ENCODE results near the gene NRCAM. TPM values are rescaled to one million over a fixed set of nuclear protein-coding genes. Genes with fewer than 3 reads are reported as not detected.

Gene NRCAM
- total RNA-seq, 1 donor from 2014 or later, result 2.0 TPM

- intact Hi-C loops (cut with DNase I), result no loop called here
- no peak for ATAC-seq
These were observed 250.9 kb downstream of the NRCAM start for GRCh38 chr7:108205311-108205710.

GRCh38 chr7:108204281-108204796, 251.9 kb downstream of the NRCAM start:
- DNase-seq, result no peak
- intact Hi-C loops (cut with DNase I), result no loop called here
- Histone ChIP-seq H3K27me3 (no peaks in the 10 kb centered on the region), H3K36me3 (no peaks in the 10 kb centered on the region), H3K4me3 (no peak overlapping the region), H3K27ac (no peak overlapping the region), H3K9me3 (no peaks in the 10 kb centered on the region), H3K4me1 (no peaks in the 10 kb centered on the region)
- TF ChIP-seq, protein P1, sequence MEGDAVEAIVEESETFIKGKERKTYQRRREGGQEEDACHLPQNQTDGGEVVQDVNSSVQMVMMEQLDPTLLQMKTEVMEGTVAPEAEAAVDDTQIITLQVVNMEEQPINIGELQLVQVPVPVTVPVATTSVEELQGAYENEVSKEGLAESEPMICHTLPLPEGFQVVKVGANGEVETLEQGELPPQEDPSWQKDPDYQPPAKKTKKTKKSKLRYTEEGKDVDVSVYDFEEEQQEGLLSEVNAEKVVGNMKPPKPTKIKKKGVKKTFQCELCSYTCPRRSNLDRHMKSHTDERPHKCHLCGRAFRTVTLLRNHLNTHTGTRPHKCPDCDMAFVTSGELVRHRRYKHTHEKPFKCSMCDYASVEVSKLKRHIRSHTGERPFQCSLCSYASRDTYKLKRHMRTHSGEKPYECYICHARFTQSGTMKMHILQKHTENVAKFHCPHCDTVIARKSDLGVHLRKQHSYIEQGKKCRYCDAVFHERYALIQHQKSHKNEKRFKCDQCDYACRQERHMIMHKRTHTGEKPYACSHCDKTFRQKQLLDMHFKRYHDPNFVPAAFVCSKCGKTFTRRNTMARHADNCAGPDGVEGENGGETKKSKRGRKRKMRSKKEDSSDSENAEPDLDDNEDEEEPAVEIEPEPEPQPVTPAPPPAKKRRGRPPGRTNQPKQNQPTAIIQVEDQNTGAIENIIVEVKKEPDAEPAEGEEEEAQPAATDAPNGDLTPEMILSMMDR (IDR thresholded peaks at IDR 0.05), result no peak
- peak; percentile 34 for ATAC-seq

More at GRCh38 chr7:108205311-108205710, 250.9 kb downstream of the NRCAM start:
- H3K9me3 ChIP-seq, result no peaks in the 10 kb centered on the region
- DNase-seq, result no peak
- TF ChIP-seq, protein P1 (IDR thresholded peaks at IDR 0.05), result no peak
- no peak overlapping the region for H3K27ac ChIP-seq
- no peaks in the 10 kb centered on the region for H3K27me3 ChIP-seq
- H3K36me3 ChIP-seq, result no peaks in the 10 kb centered on the region
- no peak overlapping the region for H3K4me3 ChIP-seq
- H3K4me1 ChIP-seq, result no peaks in the 10 kb centered on the region

- H3K4me3 ChIP-seq, result no peak overlapping the region
- no peak for DNase-seq
- H3K4me1 ChIP-seq, result no peaks in the 10 kb centered on the region
- no peaks in the 10 kb centered on the region for H3K9me3 ChIP-seq
- peak; percentile 43 for ATAC-seq
- H3K27ac ChIP-seq, result no peak overlapping the region
- intact Hi-C loops (cut with DNase I), result no loop called here
- no peaks in the 10 kb centered on the region for H3K36me3 ChIP-seq
- TF ChIP-seq, protein P1 (IDR thresholded peaks at IDR 0.05), result no peak
- no peaks in the 10 kb centered on the region for H3K27me3 ChIP-seq
These were observed 252.7 kb downstream of the NRCAM start for GRCh38 chr7:108203537-108203936.

DNA sequence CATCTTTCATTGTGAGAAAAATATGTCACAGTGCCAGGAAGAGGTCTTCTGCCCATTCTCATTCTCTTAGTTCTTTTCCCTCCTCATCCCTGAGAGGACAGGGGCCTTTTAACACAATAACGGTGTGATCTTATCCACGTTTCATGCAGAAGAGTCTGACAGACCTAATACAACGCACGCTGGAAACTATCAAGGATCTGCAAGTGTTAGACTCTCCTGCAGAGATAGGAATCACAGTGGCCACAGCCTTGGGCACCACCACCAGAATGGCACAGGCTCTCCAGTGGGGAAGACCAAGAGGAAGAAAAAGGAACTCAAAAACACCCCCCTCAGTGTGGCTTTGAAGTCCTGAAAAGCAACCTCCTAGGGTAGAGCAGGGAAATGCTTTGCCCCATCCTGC, 253.5 kb downstream of the NRCAM start:
- no peaks in the 10 kb centered on the region for H3K4me1 ChIP-seq
- no peak overlapping the region for H3K4me3 ChIP-seq
- intact Hi-C loops (cut with DNase I), result no loop called here
- H3K36me3 ChIP-seq, result no peaks in the 10 kb centered on the region
- no peaks in the 10 kb centered on the region for H3K27me3 ChIP-seq
- no peak for DNase-seq
- ATAC-seq, result no peak
- H3K9me3 ChIP-seq, result no peaks in the 10 kb centered on the region
- no peak overlapping the region for H3K27ac ChIP-seq
- TF ChIP-seq, protein P1 (IDR thresholded peaks at IDR 0.05), result no peak

GRCh38 chr7:108201766-108202165, 254.5 kb downstream of the NRCAM start:
- ATAC-seq, result no peak
- TF ChIP-seq, protein P1 (IDR thresholded peaks at IDR 0.05), result no peak
- DNase-seq, result no peak

DNA sequence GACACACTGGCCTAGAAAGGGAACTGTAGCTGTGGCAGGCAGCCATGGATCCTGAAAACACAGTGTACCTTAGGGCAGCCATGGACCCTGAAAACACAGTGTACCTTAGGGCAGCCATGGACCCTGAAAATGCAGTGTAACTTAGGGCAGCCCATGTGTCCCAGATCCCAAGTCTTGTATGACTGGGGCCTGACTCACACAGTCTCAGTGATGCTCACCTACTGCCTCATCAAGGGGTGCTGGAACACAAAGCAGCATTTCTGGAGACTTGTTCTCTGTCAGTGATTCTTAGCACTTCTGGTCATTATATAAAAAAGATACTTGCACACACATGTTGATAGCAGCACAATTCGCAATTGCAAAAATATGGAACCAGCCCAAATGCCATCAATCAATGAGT, 255.9 kb downstream of the NRCAM start:
- intact Hi-C loops (cut with DNase I), result no loop called here
- DNase-seq (no peak), ATAC-seq (no peak)
- TF ChIP-seq, protein P1 (IDR thresholded peaks at IDR 0.05), result no peak
- Histone ChIP-seq H3K9me3 (no peaks in the 10 kb centered on the region), H3K27ac (no peak overlapping the region), H3K4me3 (no peak overlapping the region), H3K36me3 (no peaks in the 10 kb centered on the region), H3K27me3 (no peaks in the 10 kb centered on the region), H3K4me1 (no peaks in the 10 kb centered on the region)

More at GRCh38 chr7:108201766-108202165, 254.5 kb downstream of the NRCAM start:
- no peak overlapping the region for H3K27ac ChIP-seq
- H3K4me1 ChIP-seq, result no peaks in the 10 kb centered on the region
- H3K9me3 ChIP-seq, result no peaks in the 10 kb centered on the region
- intact Hi-C loops (cut with DNase I), result no loop called here
- no peaks in the 10 kb centered on the region for H3K27me3 ChIP-seq
- no peaks in the 10 kb centered on the region for H3K36me3 ChIP-seq
- no peak overlapping the region for H3K4me3 ChIP-seq

Measured in upper lobe of right lung (tissue), 1 donor.